Lower leg skin (tissue), 4 donors: Measurements from ENCODE around the gene KYAT1. TPM values are rescaled to one million over a fixed set of nuclear protein-coding genes. Genes with fewer than 3 reads are reported as not detected.

ENCODE experiments used
- DNase-seq, 2 donors: peaks; one replicate each; pipeline ENCODE4 v3.0.0-alpha.2; 2019; ENCODE audit warnings: low spot score in 2 of 2
- H3K4me3 ChIP-seq: fragments of 200-600 bp; sonication (generic); 2 replicates; pipeline ENCODE4 v1.5.1; 2017; ENCODE audit warnings: mild to moderate bottlenecking, low read depth; ENCODE audit not compliant: poor library complexity, severe bottlenecking
- CTCF ChIP-seq, 3 donors: fragments of 450-650 bp; IDR thresholded peaks; one replicate each; pipeline ENCODE4 v1.5.1; 2016; ENCODE audit warnings: antibody characterized with exemption in 3 of 3, mild to moderate bottlenecking in 3 of 3, moderate library complexity in 2 of 3
- POLR2A ChIP-seq, 2 donors: fragments of 450-650 bp; IDR thresholded peaks; one replicate each; pipeline ENCODE4 v1.6.1; 2016 to 2017; ENCODE audit warnings: antibody characterized with exemption in 2 of 2, mild to moderate bottlenecking in 1 of 2, moderate library complexity in 1 of 2
- WGBS, 2 donors: methylation state at CpG; one replicate each; pipeline ENCODE4 v1.1.5; 2018; 5-methylcytosine and 5-hydroxymethylcytosine counted together
- intact Hi-C: fragments of 100-400 bp; cut with DNase I; formaldehyde crosslinking; loops from one replicate; pipeline ENCODE4 v1.15.0; 2023; ENCODE audit warnings: low total_unique reads
- total RNA-seq, 4 donors: library from RNA; depleted of rRNA; stranded (reverse); fragments of >200 nt; gene quantifications; one replicate each; pipeline ENCODE4 v1.1.0, GENCODE V29; 2016

Gene KYAT1
- total RNA-seq, 4 donors from 2014 or later = 8.2 to 19.4 (median 10.9) TPM

- no peak for DNase-seq
- TF ChIP-seq POLR2A (IDR thresholded peaks at IDR 0.05) (no peak), CTCF (IDR thresholded peaks at IDR 0.05) (no peak)
- H3K4me3 ChIP-seq = no peak overlapping the region
- intact Hi-C loops = no loop called here
- 74 to 79% methylated on average over 2 of the region's 2 CpGs for WGBS, 2 donors
Measured at GRCh38 chr9:128894764-128895163, 13.0 kb upstream of the KYAT1 start.

GRCh38 chr9:128893354-128893753 lies 11.6 kb upstream of the KYAT1 start:
- no peak for DNase-seq
- no peak overlapping the region for H3K4me3 ChIP-seq
- WGBS, 2 donors = 52 to 64% methylated on average over 8 of the region's 8 CpGs
- TF ChIP-seq POLR2A (IDR thresholded peaks at IDR 0.05) (no peak), CTCF (IDR thresholded peaks at IDR 0.05) (no peak)
- intact Hi-C loops = no loop called here

- peak; percentile 94 to 98 for DNase-seq
- intact Hi-C loops = no loop called here
- H3K4me3 ChIP-seq = no peak overlapping the region
- TF ChIP-seq CTCF (IDR thresholded peaks at IDR 0.05) (no peak), POLR2A (IDR thresholded peaks at IDR 0.05) (no peak)
- WGBS, 2 donors = 16 to 49% methylated on average over 6 to 17 of the region's 17 CpGs
Measured at GRCh38 chr9:128892221-128892921, 10.6 kb upstream of the KYAT1 start.

GRCh38 chr9:128891321-128892220 lies 9.8 kb upstream of the KYAT1 start:
- intact Hi-C loops = no loop called here
- WGBS, 2 donors = 38 to 49% methylated on average over 15 of the region's 15 CpGs
- no peak overlapping the region for H3K4me3 ChIP-seq
- TF ChIP-seq CTCF (IDR thresholded peaks at IDR 0.05) (no peak), POLR2A (IDR thresholded peaks at IDR 0.05) (no peak)
- no peak for DNase-seq

- 26 to 36% methylated on average over 9 of the region's 9 CpGs for WGBS, 2 donors
- DNase-seq = no peak
- no peak overlapping the region for H3K4me3 ChIP-seq
- intact Hi-C loops = no loop called here
- TF ChIP-seq POLR2A (IDR thresholded peaks at IDR 0.05) = no peak
- no peak for TF ChIP-seq CTCF (IDR thresholded peaks at IDR 0.05)
Measured at GRCh38 chr9:128887914-128888350, 6.2 kb upstream of the KYAT1 start.
